Prostate gland (tissue), 2 donors: ENCODE measurements around the gene TGFBR1. TPM values are rescaled to one million over a fixed set of nuclear protein-coding genes. Genes with fewer than 3 reads are reported as not detected.
A peak's percentile ranks its signal among the peaks of the same experiment; 100 is the strongest.

Experiments used
- DNase-seq: peaks from one replicate; pipeline ENCODE4 v3.0.0-alpha.2; 2019; ENCODE audit warnings: low spot score
- H3K27ac ChIP-seq, 2 donors: fragments of 200-600 bp; sonication (generic); 2 replicates each; pipeline ENCODE4 v1.5.1; 2017 to 2019
- H3K27me3 ChIP-seq: fragments of 200-600 bp; sonication (generic); replicated peaks from 2 replicates; pipeline ENCODE4 v1.5.1; 2019; ENCODE audit not compliant: insufficient read depth
- H3K36me3 ChIP-seq, 2 donors: fragments of 200-600 bp; sonication (generic); 1 replicate in 1 of 2; 2 replicates in 1 of 2; pipeline versions ENCODE4 v1.5.1 to v1.8.1; 2017 to 2019
- H3K4me1 ChIP-seq: fragments of 200-600 bp; sonication (generic); replicated peaks from 2 replicates; pipeline ENCODE4 v1.5.1; 2019
- H3K4me3 ChIP-seq, 2 donors: fragments of 200-600 bp; sonication (generic); 2 replicates each; pipeline ENCODE4 v1.5.1; 2017 to 2019
- H3K9me3 ChIP-seq: fragments of 200-600 bp; sonication (generic); 2 replicates; pipeline ENCODE4 v1.5.1; 2017
- CTCF ChIP-seq, 4 experiments: fragments of 200-600 bp in 2 of 4; fragments of 450-650 bp in 2 of 4; sonication (generic) in 2 of 4; IDR thresholded peaks; 1 replicate in 3 of 4; 2 replicates in 1 of 4; pipeline ENCODE4 v1.5.1; 2016 to 2019; ENCODE audit warnings: antibody characterized with exemption in 4 of 4, mild to moderate bottlenecking in 2 of 4, moderate library complexity in 2 of 4
- POLR2A ChIP-seq: fragments of 450-650 bp; IDR thresholded peaks from one replicate; pipeline ENCODE4 v1.6.1; 2016; ENCODE audit warnings: antibody characterized with exemption, mild to moderate bottlenecking
- POLR2AphosphoS5 ChIP-seq: sonication (generic); formaldehyde crosslinking; IDR thresholded peaks from one replicate; pipeline ENCODE4 v1.6.1; 2017; ENCODE audit warnings: antibody characterized with exemption
- WGBS: methylation state at CpG from one replicate; pipeline ENCODE4 v1.1.5; 2018; 5-methylcytosine and 5-hydroxymethylcytosine counted together
- intact Hi-C: fragments of 100-400 bp; cut with DNase I; formaldehyde crosslinking; loops from one replicate; pipeline ENCODE4 v1.14.2; 2022
- total RNA-seq, 2 donors: library from RNA; depleted of rRNA; stranded (reverse); fragments of >200 nt; gene quantifications; one replicate each; pipeline ENCODE4 v1.1.0, GENCODE V29; 2016

TGFBR1 gene
- total RNA-seq, 2 donors from 2014 or later: 22.2 to 25.5 TPM

- H3K9me3 ChIP-seq: no peaks in the 10 kb centered on the region
- H3K4me1 ChIP-seq: no peaks in the 10 kb centered on the region
- H3K36me3 ChIP-seq: no peaks in the 10 kb centered on the region
- H3K4me3 ChIP-seq: no peak overlapping the region
- DNase-seq: no peak
- no peak for TF ChIP-seq POLR2A
- TF ChIP-seq CTCF (IDR thresholded peaks at IDR 0.05): no peak
- no peak for TF ChIP-seq POLR2AphosphoS5
- 53% methylated on average over 10 of the region's 10 CpGs for WGBS
- no peak overlapping the region for H3K27ac ChIP-seq
- intact Hi-C loops: loop anchor here (10.0 kb wide), 2 partner anchors 1141 to 1411 kb away; no protein-coding TSS in a partner anchor
- H3K27me3 ChIP-seq: no peaks in the 10 kb centered on the region
Observed at GRCh38 chr9:99184110-99184474, 79.2 kb downstream of the TGFBR1 start.

- no peaks in the 10 kb centered on the region for H3K27me3 ChIP-seq
- no peak for TF ChIP-seq POLR2A
- TF ChIP-seq POLR2AphosphoS5: peak; percentile 14
- TF ChIP-seq CTCF (IDR thresholded peaks at IDR 0.05): peak; percentile 83 to 92 (median 87)
- no peak overlapping the region for H3K27ac ChIP-seq
- H3K9me3 ChIP-seq: no peaks in the 10 kb centered on the region
- no peak overlapping the region for H3K4me3 ChIP-seq
- 24% methylated on average over 29 of the region's 29 CpGs for WGBS
- no peaks in the 10 kb centered on the region for H3K4me1 ChIP-seq
- H3K36me3 ChIP-seq: no peaks in the 10 kb centered on the region
- DNase-seq: peak; percentile 82
- intact Hi-C loops: loop anchor here (5.0 to 10.0 kb wide), 4 partner anchors 38 to 1410 kb away; partner anchors contain the start of genes ALG2 and SEC61B
Observed at GRCh38 chr9:99184475-99185347, 79.8 kb downstream of the TGFBR1 start.

- WGBS: 67% methylated on average over 5 of the region's 5 CpGs
- H3K4me1 ChIP-seq: no peaks in the 10 kb centered on the region
- DNase-seq: no peak
- H3K4me3 ChIP-seq: no peak overlapping the region
- no peak overlapping the region for H3K27ac ChIP-seq
- intact Hi-C loops: loop anchor here (5.0 to 10.0 kb wide), 4 partner anchors 37 to 1410 kb away; partner anchors contain the start of genes ALG2 and SEC61B
- H3K27me3 ChIP-seq: no peaks in the 10 kb centered on the region
- TF ChIP-seq CTCF (IDR thresholded peaks at IDR 0.05) (no peak), POLR2AphosphoS5 (no peak), POLR2A (no peak)
- no peaks in the 10 kb centered on the region for H3K36me3 ChIP-seq
- no peaks in the 10 kb centered on the region for H3K9me3 ChIP-seq
Observed at GRCh38 chr9:99185348-99185632, 80.4 kb downstream of the TGFBR1 start.

GRCh38 chr9:99185934-99186333 lies 81.0 kb downstream of the TGFBR1 start:
- no peak overlapping the region for H3K4me3 ChIP-seq
- no peaks in the 10 kb centered on the region for H3K27me3 ChIP-seq
- TF ChIP-seq POLR2A: no peak
- no peak overlapping the region for H3K27ac ChIP-seq
- DNase-seq: no peak
- H3K9me3 ChIP-seq: no peaks in the 10 kb centered on the region
- intact Hi-C loops: loop anchor here (5.0 to 10.0 kb wide), 4 partner anchors 36 to 1409 kb away; partner anchors contain the start of genes ALG2 and SEC61B
- H3K4me1 ChIP-seq: no peaks in the 10 kb centered on the region
- 92% methylated on average over 5 of the region's 5 CpGs for WGBS
- no peaks in the 10 kb centered on the region for H3K36me3 ChIP-seq

GRCh38 chr9:99187311-99187710 lies 82.4 kb downstream of the TGFBR1 start:
- TF ChIP-seq CTCF (IDR thresholded peaks at IDR 0.05) (no peak), POLR2A (no peak), POLR2AphosphoS5 (no peak)
- Histone ChIP-seq H3K36me3 (no peaks in the 10 kb centered on the region), H3K4me3 (no peak overlapping the region), H3K4me1 (no peaks in the 10 kb centered on the region), H3K27ac (no peak overlapping the region), H3K9me3 (no peaks in the 10 kb centered on the region), H3K27me3 (no peaks in the 10 kb centered on the region)
- intact Hi-C loops: loop anchor here (5.0 to 10.0 kb wide), 4 partner anchors 35 to 1407 kb away; partner anchors contain the start of genes ALG2 and SEC61B
- DNase-seq: no peak
- 87% methylated on average over 4 of the region's 4 CpGs for WGBS
